ENCODE measurements around the gene CPA5. TPM values are rescaled to one million over a fixed set of nuclear protein-coding genes. Genes with fewer than 3 reads are reported as not detected.

Gene CPA5
- total RNA-seq, 6 experiments from 2014 or later: not detected

- H3K27me3 ChIP-seq: no peaks in the 10 kb centered on the region
- no peaks in the 10 kb centered on the region for H3K9me3 ChIP-seq
- intact Hi-C loops (cut with DNase I): no loop called here
- H3K4me3 ChIP-seq: no peak overlapping the region
- TF ChIP-seq POLR2A (IDR thresholded peaks at IDR 0.05) (no peak), CTCF (IDR thresholded peaks at IDR 0.05) (no peak)
- DNase-seq: no peak
- H3K36me3 ChIP-seq: no peaks in the 10 kb centered on the region
- 68% methylated on average over 3 of the region's 3 CpGs for WGBS (ENCODE audit: insufficient coverage, low coverage, low lambda C conversion rate, missing lambda C conversion rate)
- H3K4me1 ChIP-seq: no peaks in the 10 kb centered on the region
- no peak for ATAC-seq
- H3K27ac ChIP-seq: no peak overlapping the region
Observed at GRCh38 chr7:130342701-130343380, 1.8 kb upstream of the CPA5 start.

- no peak overlapping the region for H3K4me3 ChIP-seq
- H3K9me3 ChIP-seq: no peaks in the 10 kb centered on the region
- TF ChIP-seq POLR2A (IDR thresholded peaks at IDR 0.05) (no peak), CTCF (IDR thresholded peaks at IDR 0.05) (no peak)
- intact Hi-C loops (cut with DNase I): no loop called here
- no peaks in the 10 kb centered on the region for H3K36me3 ChIP-seq
- no peaks in the 10 kb centered on the region for H3K27me3 ChIP-seq
- no peak for ATAC-seq
- WGBS (ENCODE audit: insufficient coverage, low coverage, low lambda C conversion rate, missing lambda C conversion rate): 29% methylated on average over 8 of the region's 8 CpGs
- no peak for DNase-seq
- no peak overlapping the region for H3K27ac ChIP-seq
- no peaks in the 10 kb centered on the region for H3K4me1 ChIP-seq
Observed at GRCh38 chr7:130345136-130345535, 520 bp downstream of the CPA5 start.

DNA sequence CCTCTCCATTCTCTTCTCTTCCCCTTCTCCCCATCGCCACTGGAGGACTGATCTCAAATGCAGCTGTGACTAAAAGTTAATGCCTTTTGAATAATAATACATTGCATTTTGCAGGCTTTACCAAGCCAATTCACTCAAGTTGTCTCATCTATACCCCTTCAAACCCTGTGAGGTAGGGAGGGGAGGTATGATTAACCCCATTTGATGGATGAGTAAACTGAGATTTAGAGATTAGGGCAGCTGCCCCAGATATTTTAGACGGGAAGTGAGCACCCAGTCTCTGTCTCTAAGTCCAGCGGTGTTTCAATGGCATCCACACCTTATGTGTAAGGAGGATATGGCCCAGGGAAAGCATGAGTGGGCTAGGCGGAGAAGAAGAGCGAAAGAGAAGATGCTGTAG lies 1.1 kb downstream of the CPA5 start:
- no peaks in the 10 kb centered on the region for H3K27me3 ChIP-seq
- no peaks in the 10 kb centered on the region for H3K4me1 ChIP-seq
- no peak overlapping the region for H3K4me3 ChIP-seq
- DNase-seq (no peak), ATAC-seq (no peak)
- TF ChIP-seq POLR2A (IDR thresholded peaks at IDR 0.05) (no peak), CTCF (IDR thresholded peaks at IDR 0.05) (no peak)
- H3K27ac ChIP-seq: no peak overlapping the region
- WGBS (ENCODE audit: insufficient coverage, low coverage, low lambda C conversion rate, missing lambda C conversion rate): 67% methylated on average over 4 of the region's 5 CpGs
- H3K9me3 ChIP-seq: no peaks in the 10 kb centered on the region
- intact Hi-C loops (cut with DNase I): no loop called here
- no peaks in the 10 kb centered on the region for H3K36me3 ChIP-seq

GRCh38 chr7:130346177-130346905 lies 1.7 kb downstream of the CPA5 start:
- no peak for DNase-seq

More at GRCh38 chr7:130346177-130346905, 1.7 kb downstream of the CPA5 start:
- Histone ChIP-seq H3K4me3 (no peak overlapping the region), H3K9me3 (no peaks in the 10 kb centered on the region), H3K4me1 (no peaks in the 10 kb centered on the region), H3K27me3 (no peaks in the 10 kb centered on the region), H3K36me3 (no peaks in the 10 kb centered on the region), H3K27ac (no peak overlapping the region)
- TF ChIP-seq CTCF (IDR thresholded peaks at IDR 0.05): no peak
- TF ChIP-seq POLR2A (IDR thresholded peaks at IDR 0.05): no peak
- ATAC-seq: peak in 1 of 4 donors; percentile 26
- intact Hi-C loops (cut with DNase I): no loop called here
- 89% methylated on average over 1 of the region's 10 CpGs for WGBS (ENCODE audit: insufficient coverage, low coverage, low lambda C conversion rate, missing lambda C conversion rate)

Measured in right lobe of liver (tissue), 6 donors.